Effector CD4-positive, alpha-beta T cell (primary cell): Measurements from ENCODE around the gene PRKAR2A.
"Not testable (repeated sequence)": the region's sequence is repeated elsewhere in the genome, so short reads cannot be mapped to it uniquely, and the experiment has no call there.

Experiments
- DNase-seq: peaks from one replicate; pipeline ENCODE4 v3.0.0-alpha.2; 2020

The PRKAR2A gene

DNA sequence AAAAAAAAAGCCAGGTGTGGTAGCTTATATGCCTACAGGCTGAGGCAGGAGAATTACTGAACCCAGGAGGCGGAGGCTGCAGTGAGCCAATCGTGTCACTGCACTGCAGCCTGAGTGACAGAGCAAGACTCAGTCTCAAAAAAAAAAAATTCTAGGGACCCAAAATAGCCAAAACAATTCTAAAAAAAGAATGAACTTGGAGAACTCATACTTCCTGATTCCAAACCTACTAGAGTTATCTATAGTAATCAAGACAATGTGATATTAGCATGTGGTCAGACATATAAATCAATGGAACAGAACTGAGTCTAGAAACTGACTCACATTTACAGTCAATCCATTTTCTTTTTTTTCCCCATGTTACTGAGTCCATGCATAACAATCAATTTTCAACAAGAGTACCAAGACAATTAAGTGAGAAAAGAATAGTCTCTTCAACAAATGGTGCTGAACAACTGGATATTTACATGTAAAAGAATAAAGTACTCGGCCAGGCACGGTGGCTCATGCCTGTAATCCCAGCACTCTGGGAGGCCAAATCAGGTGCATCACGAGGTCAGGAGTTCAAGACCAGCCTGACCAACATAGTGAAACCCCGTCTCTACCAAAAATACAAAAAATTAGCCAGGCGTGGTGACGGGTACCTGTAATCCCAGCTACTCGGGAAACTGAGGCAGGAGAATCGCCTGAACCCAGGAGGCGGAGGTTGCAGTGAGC is 11.9 kb downstream of the PRKAR2A start:
- no peak for DNase-seq

DNA sequence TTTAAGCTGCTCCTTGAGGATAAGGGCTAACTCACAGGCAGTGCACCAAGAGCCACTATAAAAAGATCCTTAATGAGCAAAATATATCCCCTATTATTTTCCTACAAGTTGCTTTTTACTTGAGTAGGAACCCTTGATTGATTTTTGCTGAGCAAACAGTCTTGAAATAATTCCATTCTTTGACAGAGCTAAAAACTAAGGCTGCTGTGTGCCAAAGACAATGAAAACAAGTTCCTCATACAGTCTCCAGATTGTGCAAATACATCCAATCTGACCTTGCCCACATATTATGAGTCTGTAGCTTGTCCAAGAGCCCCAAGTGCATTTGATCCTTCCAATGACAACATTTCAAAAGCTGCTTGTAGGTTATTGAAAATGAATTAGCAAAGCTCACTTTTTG is 15.0 kb downstream of the PRKAR2A start:
- DNase-seq: no peak

DNA sequence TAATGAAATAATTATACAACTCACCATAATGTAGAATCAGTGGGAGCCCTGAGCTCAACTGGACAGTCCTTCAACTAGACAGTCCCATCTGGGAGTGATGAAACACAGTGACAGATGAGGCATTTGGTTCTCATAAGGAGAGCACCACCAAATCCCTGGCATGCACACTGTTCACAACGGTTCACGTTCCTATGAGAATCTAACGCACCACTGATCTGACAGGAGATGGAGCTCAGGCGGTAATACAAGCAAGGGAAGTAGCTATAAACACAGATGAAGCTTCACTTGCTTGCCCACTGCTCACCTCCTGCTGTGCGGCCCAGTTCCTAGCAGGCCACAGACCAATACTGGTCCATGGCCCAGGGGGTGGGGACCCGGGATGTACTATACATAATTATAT is 17.0 kb downstream of the PRKAR2A start:
- DNase-seq: no peak

DNA sequence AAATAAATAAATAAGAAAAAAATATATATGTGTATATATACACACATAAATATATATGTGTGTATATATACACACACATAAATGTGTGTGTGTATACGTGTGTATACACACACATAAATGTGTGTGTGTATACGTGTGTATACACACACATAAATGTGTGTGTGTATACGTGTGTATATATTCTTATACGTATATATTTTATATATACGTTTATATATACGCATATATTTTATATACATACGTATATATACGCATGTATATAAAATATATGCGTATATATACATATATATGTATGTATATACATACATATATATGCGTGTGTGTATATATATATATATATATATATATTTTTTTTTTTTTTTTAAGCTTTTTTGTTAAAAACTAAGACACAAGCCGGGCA is 18.1 kb downstream of the PRKAR2A start:
- DNase-seq: not testable (repeated sequence)

DNA sequence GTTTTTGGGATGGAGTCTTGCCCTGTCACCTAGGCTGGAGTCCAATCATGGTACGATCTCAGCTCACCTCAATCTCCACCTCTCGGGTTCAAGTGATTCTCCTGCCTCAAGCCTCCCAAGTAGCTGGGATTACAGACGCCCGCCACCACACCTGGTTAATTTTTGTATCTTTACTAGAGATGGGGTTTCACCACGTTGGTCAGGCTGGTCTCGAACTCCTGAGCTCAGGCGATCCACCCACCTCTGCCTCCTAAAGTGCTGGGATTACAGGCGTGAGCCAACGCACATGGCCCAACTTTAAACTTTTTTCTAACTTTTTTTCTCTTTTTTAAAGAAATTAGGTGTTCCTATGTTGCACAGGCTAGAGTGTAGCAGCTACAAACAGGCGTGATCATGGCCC is 19.8 kb downstream of the PRKAR2A start:
- DNase-seq: not testable (repeated sequence)

DNA sequence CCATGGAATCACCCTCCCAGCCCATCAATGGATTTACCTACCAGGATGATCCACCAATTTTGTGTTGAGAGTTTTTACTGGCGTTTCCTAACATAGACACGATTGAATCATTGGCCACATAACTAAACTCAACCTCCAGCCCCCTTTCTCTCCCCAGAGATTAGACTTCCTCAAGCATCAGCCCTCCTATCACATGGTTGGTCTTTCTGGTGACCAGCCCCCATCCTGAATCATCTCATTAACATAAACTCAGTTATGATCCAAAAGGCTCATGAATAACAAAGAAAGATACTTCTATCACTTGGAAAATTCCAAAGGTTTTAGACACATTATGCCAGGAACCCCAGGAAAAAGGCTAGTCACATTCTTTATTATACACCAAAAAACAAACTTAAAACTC is 21.2 kb downstream of the PRKAR2A start:
- no peak for DNase-seq

DNA sequence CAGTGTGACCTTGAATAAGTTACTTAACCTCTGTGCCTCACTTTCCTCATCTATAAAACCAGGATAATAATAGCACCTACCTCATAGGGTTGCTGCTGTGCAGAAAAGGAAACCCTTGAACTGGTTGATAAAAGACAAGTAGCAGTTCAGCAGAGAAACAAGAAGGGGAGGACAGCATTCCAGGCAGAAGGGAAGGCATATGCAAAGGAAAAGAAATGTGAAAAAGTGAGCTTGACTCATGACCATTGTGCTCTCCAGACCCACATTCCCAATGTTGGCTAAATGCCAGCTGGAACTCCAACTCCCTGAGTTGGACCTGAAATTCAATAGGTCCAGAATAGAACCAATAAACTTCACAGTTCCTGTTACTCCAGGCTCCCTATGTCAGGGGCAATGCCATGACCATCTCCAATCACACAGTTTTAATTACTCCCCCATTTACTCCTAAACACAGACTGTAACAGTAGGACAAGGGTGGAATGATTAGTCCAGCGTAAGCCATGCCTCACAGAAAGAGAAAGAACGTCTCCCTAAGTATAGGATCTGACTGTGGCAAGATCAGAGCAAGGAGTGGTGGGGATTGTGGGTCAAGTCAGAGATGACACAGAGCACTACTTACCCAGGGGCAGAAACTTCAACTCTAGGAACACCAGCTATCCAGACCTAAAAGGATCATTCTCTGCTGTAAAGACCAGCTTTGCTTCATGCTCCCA is 26.9 kb downstream of the PRKAR2A start:
- no peak for DNase-seq

DNA sequence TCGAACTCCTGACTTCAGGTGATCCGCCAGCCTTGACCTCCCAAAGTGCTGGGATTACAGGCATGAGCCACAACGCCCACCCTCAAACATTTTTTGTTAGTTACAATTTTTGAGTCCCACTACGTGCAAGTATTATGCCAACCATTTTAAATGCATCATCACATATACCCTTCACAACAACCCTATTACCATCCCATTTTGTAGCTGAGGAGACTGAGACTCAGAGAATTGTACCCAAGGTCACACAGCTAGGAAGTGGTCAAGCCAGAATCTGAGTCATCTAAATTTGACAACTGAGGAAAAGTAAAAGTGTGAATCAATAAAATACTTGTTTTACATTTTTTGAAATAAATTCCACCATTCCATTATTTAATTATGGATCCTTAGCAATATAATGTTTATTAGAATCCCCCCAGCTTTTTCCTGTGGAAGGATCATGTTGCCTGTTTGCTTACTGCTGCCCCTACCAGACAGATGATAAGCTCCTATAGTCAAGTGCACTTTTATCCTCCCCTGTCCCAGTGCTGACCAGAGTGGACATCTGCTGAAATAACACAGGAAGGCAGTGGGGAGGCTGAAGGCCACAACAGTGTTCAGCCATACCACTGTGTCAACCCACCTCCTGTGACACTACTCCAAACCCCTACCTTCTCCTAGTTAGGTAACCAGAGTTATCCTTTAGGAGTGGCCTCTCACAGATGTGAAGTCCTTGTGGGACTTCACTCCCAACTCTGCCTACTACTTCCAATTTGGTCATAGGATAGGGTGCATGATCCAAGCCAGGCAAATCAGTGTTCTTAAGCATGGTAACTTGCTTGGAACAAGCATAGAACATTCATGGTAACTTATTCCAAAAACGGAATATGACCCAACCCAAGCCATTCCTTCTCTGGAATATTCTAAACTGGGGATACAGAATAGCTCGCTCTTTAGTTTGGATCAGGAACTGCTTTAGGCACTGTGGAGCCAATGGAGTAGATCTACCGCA is 28.1 kb downstream of the PRKAR2A start:
- DNase-seq: no peak

DNA sequence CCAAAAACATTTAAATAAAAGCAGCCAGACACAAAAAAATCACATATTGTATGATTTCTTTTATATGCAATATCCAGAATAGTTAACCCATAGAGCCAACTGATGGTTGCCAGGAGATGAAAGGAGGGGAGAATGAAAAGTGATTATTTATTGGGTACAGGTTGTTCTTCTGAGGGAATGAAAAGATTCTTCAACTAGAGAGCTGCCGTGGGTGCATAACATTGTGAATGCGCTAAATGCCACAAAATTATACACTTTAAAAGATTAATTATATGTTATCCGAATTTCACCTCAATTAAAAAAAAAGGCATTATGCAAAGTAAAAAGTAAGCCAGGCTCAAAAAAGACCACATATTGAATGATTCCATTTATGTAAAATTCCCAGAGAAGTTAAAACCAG is 36.1 kb downstream of the PRKAR2A start:
- DNase-seq: no peak

DNA sequence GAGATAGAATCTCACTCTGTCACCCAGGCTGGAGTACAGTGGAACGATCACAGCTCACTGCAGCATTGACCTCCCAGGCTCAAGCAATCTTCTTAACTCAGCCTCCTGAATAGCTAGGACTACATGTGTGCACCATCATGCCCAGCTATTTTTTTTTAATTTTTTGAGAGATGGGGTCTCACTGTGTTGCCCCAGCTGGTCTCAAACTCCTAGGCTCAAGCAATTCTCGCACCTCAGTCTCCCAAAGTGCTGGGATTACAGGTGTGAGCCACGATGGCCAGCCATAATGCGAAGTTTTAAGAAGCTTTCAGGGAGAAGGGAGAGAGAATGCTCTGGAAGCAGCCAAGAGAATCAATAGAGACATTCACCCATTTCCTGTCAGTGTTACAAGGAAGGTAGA is 42.7 kb downstream of the PRKAR2A start:
- DNase-seq: no peak

DNA sequence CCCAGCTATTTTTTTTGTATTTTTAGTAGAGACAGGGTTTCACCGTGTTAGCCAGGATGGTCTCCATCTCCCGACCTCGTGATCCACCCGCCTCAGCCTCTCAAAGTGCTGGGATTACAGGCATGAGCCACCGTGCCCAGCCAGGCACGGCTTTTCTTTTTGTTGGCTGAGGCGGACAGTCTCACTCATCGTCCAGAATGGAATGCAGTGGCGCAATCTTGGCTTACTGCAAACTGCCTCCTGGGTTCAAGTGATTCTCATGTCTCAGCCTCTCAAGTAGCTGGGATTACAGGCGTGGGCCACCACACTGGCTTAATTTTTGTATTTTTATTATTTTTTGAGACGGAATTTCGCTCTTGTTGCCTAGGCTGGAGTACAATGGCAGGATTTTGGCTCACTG is 46.8 kb downstream of the PRKAR2A start:
- not testable (repeated sequence) for DNase-seq

DNA sequence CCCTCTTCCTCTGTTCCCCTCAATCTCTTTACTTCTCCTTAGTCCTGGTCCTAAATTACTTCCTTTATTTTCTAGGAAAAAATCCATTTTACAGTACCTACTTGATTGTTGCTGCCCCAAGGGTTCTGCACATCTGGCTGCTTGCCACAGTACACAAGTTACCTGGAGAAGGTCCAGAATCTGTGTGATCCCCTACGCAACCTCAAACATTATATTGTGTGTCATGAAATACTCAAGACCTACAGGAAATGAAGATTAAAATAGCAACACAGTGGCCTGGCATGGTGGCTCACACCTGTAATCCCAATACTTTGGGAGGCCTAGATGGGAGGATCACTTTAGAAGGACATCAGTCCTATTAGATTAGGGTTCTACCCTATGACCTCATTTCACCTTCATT is 48.7 kb downstream of the PRKAR2A start:
- no peak for DNase-seq

DNA sequence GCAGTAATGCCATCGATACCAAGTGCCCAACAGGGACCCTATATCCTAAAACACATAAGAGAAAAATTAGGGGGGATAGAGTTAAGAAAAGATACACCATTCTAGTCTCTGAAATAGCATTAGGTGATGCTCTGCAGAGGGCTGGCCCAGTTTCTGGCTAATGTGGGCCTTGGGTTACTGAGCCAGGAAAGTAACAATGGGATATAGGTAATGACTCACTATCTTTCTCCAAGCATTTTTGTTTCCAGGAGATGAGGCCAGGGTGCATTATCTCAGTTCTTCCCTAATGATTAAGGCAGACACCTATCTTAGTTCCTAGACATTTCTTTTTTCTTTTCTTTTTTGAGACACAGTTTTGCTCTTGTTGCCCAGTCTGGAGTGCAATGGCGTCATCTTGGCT is 50.0 kb downstream of the PRKAR2A start:
- DNase-seq: no peak

DNA sequence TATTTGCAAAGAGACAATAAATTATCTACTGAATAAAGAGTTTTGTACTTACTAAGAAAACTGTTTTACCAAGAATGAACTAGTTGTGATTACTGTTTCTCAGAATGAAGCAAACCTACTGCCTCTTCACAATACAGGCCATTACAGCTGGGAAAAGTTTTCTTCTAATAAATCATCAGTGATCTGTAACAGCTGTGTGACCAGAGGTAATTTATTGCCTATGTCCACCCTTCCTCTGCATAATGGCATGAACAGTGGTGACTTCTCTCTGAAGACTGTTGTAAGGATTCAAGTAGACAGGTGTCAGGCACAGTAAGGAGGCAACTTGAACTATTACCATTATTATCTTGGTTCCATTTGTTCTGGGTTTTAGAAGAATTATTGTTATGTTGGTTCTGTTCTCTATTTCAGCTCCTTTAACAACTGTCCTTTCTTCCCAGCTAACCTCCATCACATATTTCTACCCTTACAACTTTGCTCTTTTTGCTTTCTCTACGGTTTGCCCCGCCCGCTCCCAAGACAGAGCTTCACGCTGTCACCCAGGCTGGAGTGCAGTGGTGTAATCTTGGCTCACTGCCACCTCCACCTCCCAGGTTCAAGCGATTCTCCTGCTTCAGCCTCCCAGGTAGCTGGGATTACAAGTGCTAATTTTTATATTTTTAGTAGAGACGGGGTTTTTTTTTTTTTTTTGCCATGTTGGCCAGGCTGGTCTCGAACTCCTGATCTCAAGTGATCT is 51.5 kb downstream of the PRKAR2A start:
- no peak for DNase-seq

DNA sequence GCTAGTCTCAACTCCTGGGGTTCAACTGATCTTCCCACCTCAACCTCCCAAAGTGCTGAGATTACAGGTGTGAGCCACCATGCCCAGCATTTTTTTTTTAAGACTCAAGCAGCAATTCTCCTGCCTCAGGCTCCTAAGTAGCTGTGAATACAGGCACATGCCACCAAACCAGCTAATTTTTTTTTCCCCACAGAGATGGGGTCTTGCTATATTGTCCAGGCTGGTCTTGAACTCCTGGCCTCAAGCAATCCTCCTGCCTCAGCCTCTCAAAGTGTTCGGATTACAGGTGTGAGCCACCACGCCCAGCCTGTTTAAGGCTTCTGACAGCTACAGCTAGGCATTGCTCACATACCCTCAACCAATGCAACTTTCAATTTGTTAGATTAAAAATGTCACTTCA is 54.2 kb downstream of the PRKAR2A start:
- DNase-seq: not testable (repeated sequence)

DNA sequence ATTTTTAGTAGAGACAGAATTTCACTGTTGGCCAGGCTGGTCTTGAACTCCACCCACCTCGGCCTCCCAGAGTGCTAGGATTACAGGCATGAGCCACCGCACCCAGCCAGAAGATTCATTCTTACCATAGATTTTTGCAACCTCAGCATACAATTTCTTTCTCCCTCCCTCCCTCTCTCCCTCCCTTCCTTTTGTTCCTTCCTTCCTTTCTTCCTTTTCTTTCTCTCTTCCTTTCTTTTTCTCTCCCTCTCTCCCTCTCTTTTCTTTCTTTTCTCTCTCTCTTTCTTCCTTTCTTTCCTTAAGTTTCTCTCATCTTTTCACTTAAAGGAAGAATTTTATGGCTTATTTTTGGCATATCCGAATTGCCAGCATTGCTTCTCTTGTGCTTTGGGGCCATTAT is 58.0 kb downstream of the PRKAR2A start:
- no peak for DNase-seq

DNA sequence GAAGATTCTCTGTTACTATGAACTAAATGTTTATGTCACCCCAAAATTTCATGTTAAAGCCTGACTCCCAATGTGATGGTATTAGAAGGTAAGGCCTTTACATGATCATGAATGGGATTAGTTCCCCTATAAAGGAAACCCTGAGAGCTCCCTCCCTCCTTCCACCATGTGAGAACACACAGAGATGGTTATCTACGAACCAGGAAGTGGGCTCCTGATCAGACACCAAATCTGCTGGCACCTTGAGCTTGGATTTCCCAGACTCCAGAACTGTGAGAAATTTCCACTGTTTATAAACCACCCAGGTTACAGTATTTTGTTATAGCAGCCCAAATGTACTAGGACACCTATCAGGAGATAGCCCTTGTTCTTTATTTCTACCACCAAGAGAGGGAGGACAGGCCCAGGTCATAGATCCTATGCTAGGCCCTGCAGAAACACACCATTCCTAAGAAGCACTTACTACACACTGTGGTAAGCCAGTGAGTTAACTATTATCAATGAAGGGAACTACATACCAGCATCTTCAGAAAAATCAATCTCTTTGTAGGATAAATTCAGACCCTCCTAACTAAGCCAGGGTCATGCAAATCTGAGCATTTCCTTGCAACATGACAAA is 59.0 kb downstream of the PRKAR2A start:
- no peak for DNase-seq

DNA sequence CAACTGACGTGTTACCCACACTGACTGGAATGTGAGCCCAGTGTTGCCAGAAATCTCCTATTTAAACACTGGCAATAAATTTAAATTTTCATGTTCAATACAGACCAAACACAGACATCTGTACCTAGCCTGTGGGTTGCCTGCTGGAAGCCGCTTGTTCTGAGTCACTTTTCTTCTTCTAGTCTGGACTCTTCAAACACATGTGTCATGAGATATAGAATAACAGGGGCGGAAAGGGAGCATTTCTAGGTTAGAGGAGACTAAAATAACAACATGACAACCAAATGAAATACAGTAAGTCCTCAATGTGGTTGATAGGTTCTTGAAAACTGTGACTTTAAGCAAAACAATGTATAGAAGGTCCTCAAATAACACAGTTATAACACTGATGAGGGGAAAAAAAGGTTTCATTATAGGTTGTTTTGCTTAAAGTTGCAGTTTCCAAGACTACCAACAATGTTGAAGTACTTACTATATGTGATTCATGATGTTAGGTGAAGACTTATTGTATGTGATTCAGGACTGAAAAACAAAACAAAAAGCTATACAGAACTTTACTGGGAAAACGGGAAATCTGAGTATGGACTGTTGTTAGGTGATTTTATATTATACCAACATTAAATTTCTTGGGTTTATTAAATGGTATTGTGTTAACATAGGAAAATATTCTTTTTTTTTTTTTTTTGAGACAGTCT is 63.1 kb downstream of the PRKAR2A start:
- DNase-seq: no peak

DNA sequence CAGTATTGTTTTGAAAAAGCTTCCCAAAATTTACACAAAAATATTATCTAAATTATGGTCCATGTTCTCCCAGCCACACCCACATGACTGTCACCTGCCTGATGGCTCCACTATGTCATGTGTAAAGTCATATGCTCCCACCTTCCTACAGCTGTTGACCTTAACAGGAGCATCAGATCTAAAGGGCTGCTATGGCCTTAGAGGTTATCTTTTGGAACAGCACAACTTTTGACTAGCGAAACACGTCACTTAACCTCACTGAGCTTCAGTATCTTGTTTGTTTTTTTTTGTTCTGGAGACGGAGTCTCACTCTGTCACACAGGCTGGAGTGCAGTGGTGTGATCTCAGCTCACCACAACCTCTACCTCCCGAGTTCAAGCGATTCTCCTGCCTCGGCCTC is 64.4 kb downstream of the PRKAR2A start:
- DNase-seq: no peak

DNA sequence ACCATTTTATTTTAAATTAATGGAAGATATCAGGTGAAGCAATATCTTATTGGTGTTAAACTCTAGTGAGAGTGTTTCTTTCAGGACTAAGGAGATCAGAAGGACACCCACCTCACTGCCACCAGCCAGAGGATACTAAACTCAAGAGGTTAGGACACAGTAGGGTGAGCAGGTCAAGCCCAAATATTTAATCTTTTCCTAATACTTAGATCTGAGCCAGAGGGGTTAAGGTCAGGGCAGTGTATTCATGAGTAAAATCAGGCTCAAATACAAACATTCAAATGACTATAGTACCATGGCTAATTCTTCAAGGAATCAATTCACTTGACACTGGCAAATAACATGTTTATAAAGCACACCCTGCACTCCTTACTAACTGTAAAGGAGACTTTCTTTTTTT is 65.6 kb downstream of the PRKAR2A start:
- DNase-seq: no peak

DNA sequence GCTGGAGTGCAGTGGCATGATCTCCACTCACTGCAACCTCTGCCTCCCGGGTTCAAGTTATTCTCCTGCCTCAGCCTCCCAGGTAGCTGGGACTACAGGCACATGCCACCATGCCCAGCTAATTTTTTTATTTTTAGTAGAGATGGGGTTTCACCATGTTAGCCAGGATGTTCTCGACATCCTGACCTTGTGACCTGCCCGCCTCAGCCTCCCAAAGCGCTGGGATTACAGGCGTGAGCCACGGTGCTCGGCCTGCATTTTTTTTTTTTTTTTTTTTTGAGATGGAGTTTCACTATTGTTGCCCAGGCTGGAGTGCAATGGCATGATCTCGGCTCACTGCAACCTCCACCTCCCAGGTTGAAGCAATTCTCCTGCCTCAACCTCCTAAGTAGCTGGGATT is 69.1 kb downstream of the PRKAR2A start:
- DNase-seq: not testable (repeated sequence)

DNA sequence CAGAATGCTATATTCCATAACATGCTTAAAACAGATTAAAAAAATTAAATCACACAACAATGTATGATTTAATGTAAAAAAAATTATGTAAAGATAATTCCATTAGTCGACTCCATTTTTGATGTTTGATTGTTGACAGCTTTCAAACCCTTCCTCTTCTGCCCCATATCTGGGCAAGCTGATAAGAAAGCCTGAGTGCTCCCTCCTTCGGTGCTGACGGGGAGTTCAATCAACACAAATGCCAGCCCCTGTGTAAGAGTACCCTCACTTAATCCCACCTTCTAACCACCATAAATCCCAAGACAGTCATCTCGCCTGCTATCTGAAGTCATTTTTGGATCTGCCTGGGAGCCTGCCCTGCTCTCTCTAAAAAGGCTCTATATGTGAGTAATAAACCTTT is 70.8 kb downstream of the PRKAR2A start:
- no peak for DNase-seq
